A673 (cell line): ENCODE measurements around the gene CLCNKB. TPM values are rescaled to one million over a fixed set of nuclear protein-coding genes. Genes with fewer than 3 reads are reported as not detected.

Source experiments
- BruUV-seq: library from RNA; stranded (reverse); fragments of 400-500 nt; replicated peaks from 2 replicates; lab custom pipeline; 2021; lab: Mats Ljungman, UMichigan
- CTCF ChIA-PET: fragments of 300-600 bp; sonication (Branson Sonifier 250); formaldehyde crosslinking; loops from one replicate; lab custom pipeline; 2022; ENCODE audit warnings: antibody characterized with exemption; lab: Charles Lee
- POLR2A ChIA-PET: fragments of 300-600 bp; sonication (Branson Sonifier 250); formaldehyde crosslinking; loops from one replicate; lab custom pipeline; 2022; ENCODE audit warnings: antibody characterized with exemption; ENCODE audit not compliant: low non-redundant PET; lab: Charles Lee
- DNase-seq: peaks from one replicate; pipeline ENCODE4 v3.0.0-alpha.2; 2015; ENCODE audit warnings: low spot score
- H3K27ac ChIP-seq: fragments of 200-600 bp; sonication (generic); 2 replicates; pipeline ENCODE4 v1.5.1; 2016; ENCODE audit warnings: mixed run types, low read depth, mild to moderate bottlenecking, mixed read lengths, antibody characterized with exemption, low read length; ENCODE audit not compliant: poor library complexity, severe bottlenecking
- H3K27me3 ChIP-seq: fragments of 200-600 bp; sonication (generic); replicated peaks from 2 replicates; pipeline ENCODE4 v1.6.1; 2017; ENCODE audit warnings: mixed run types, low read depth, mild to moderate bottlenecking, mixed read lengths, antibody characterized with exemption, low read length; ENCODE audit not compliant: insufficient read depth, poor library complexity
- H3K36me3 ChIP-seq: fragments of 200-600 bp; sonication (generic); 2 replicates; pipeline ENCODE4 v1.6.1; 2016; ENCODE audit warnings: mixed run types, mild to moderate bottlenecking, mixed read lengths, antibody characterized with exemption, low read length; ENCODE audit not compliant: insufficient read depth, poor library complexity, severe bottlenecking
- H3K4me1 ChIP-seq: fragments of 200-600 bp; sonication (generic); 2 replicates; pipeline ENCODE4 v1.6.1; 2017; ENCODE audit warnings: mixed run types, mild to moderate bottlenecking, mixed read lengths, antibody characterized with exemption, low read length; ENCODE audit not compliant: insufficient read depth, poor library complexity, severe bottlenecking
- H3K4me3 ChIP-seq: fragments of 200-600 bp; sonication (generic); 2 replicates; pipeline ENCODE4 v1.5.1; 2016; ENCODE audit warnings: low read depth, mixed run types, mild to moderate bottlenecking, mixed read lengths, low read length; ENCODE audit not compliant: poor library complexity, severe bottlenecking
- H3K9me3 ChIP-seq: fragments of 200-600 bp; sonication (generic); 2 replicates; pipeline ENCODE4 v1.6.1; 2016; ENCODE audit warnings: mixed run types, low read depth, mild to moderate bottlenecking, mixed read lengths, antibody characterized with exemption, low read length; ENCODE audit not compliant: poor library complexity, severe bottlenecking
- EZH2 ChIP-seq: fragments of 200-600 bp; sonication (generic); IDR thresholded peaks from 2 replicates; pipeline ENCODE4 v1.6.1; 2017; ENCODE audit warnings: borderline replicate concordance, low read depth, mild to moderate bottlenecking, mixed read lengths, antibody characterized with exemption, low read length; ENCODE audit not compliant: poor library complexity, severe bottlenecking
- intact Hi-C: fragments of 100-400 bp; cut with micrococcal nuclease; formaldehyde crosslinking; loops from one replicate; pipeline ENCODE4 v1.10.0; 2022; ENCODE audit not compliant: unreplicated experiment
- total RNA-seq: library from RNA; stranded (reverse); gene quantifications from 2 replicates; pipeline ENCODE4 v1.2.3, GENCODE V29; 2021
- TF ChIP-seq, protein P1 (sequence below): fragments of 300-800, 200-600 bp; sonication (generic); conservative IDR thresholded peaks from 2 replicates; pipeline ENCODE4 v1.5.1; 2017; ENCODE audit warnings: low read depth, mild to moderate bottlenecking, antibody characterized with exemption, low read length, moderate library complexity, mixed read lengths

Gene CLCNKB
- total RNA-seq, 1 experiment from 2014 or later: 0.13 TPM

DNA sequence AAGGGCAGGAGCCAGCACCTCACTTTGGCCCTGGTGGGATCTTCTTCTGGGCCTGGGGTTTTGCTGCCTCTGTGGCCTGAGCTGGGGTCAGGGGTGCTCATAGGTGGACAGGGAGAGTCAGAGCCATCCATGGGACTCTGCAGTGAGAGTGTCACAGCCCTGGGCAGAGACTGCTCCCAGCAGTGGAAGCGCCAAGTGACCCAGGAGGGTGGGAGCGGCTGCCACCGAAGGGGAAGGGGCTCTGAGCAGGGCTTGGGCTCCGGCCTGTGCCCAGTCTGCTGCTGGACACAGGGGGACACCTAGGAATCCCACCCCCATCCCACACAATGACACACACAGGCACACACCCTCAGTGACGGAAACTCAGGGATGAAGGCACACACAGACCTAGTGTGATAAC lies 368 bp downstream of the CLCNKB start:
- no peaks in the 10 kb centered on the region for H3K4me1 ChIP-seq
- CTCF ChIA-PET: no interaction called here
- intact Hi-C loops: no loop called here
- no peak for TF ChIP-seq EZH2
- TF ChIP-seq, protein P1, sequence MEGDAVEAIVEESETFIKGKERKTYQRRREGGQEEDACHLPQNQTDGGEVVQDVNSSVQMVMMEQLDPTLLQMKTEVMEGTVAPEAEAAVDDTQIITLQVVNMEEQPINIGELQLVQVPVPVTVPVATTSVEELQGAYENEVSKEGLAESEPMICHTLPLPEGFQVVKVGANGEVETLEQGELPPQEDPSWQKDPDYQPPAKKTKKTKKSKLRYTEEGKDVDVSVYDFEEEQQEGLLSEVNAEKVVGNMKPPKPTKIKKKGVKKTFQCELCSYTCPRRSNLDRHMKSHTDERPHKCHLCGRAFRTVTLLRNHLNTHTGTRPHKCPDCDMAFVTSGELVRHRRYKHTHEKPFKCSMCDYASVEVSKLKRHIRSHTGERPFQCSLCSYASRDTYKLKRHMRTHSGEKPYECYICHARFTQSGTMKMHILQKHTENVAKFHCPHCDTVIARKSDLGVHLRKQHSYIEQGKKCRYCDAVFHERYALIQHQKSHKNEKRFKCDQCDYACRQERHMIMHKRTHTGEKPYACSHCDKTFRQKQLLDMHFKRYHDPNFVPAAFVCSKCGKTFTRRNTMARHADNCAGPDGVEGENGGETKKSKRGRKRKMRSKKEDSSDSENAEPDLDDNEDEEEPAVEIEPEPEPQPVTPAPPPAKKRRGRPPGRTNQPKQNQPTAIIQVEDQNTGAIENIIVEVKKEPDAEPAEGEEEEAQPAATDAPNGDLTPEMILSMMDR: no peak
- POLR2A ChIA-PET: no interaction called here
- BruUV-seq: no TSS peak
- no peak overlapping the region for H3K27ac ChIP-seq
- no peaks in the 10 kb centered on the region for H3K27me3 ChIP-seq
- no peaks in the 10 kb centered on the region for H3K9me3 ChIP-seq
- no peak overlapping the region for H3K4me3 ChIP-seq
- H3K36me3 ChIP-seq: no peaks in the 10 kb centered on the region
- no peak for DNase-seq

DNA sequence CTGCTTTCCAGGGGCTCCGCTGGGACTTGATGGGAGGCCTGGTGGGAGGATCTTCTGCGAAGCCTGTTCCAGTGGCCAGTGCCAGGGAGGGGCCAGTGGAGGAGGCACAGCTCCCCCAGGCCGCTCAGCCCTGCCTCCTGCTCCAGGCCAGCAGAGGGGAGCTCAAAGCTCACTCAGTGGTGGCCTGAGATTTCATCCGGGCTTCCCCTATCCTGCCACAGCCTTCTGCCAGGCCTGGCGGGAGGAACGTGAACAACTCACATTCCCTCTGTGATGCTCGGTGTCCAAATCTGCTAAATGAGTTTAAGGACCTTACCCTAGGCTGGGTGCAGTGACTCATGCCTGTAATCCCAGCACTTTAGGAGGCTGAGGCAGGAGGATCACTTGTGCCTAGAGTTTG lies 3.3 kb downstream of the CLCNKB start:
- Histone ChIP-seq H3K27me3 (no peaks in the 10 kb centered on the region), H3K4me3 (no peak overlapping the region), H3K27ac (no peak overlapping the region), H3K9me3 (no peaks in the 10 kb centered on the region), H3K4me1 (no peaks in the 10 kb centered on the region), H3K36me3 (no peaks in the 10 kb centered on the region)
- CTCF ChIA-PET: no interaction called here
- POLR2A ChIA-PET: no interaction called here
- TF ChIP-seq EZH2: no peak
- TF ChIP-seq, protein P1: no peak
- intact Hi-C loops: no loop called here
- DNase-seq: no peak
- BruUV-seq: no TSS peak

DNA sequence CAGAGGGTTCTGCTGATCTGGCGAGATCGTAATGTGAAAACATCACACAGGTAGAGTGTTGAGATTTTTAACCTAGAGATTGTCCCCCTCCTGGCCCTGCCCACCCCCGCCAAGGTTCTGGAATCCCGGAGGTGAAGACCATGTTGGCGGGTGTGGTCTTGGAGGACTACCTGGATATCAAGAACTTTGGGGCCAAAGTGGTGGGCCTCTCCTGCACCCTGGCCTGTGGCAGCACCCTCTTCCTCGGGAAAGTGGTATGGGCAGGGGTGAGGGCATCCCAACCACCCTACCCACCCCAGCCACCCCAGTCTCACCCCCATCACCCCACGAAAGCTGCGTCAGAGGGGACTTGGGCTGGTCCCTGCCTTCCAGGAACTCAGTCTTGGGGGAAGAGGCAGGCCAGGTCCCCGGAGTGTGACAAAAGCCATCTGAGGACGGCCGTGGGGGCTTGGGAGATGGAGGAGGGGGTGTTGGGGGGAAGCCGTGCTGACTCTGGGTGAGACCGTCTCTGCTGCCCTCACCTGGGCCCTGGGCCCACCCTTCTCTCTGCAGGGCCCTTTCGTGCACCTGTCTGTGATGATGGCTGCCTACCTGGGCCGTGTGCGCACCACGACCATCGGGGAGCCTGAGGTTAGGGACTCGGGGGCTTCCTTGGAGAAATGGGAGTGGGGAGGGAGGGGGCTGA lies 4.4 kb downstream of the CLCNKB start:
- H3K9me3 ChIP-seq: no peaks in the 10 kb centered on the region
- no peak overlapping the region for H3K27ac ChIP-seq
- CTCF ChIA-PET: no interaction called here
- no peaks in the 10 kb centered on the region for H3K4me1 ChIP-seq
- intact Hi-C loops: no loop called here
- no TSS peak for BruUV-seq
- H3K4me3 ChIP-seq: peak overlapping the region; percentile 45
- H3K36me3 ChIP-seq: no peaks in the 10 kb centered on the region
- POLR2A ChIA-PET: interaction anchor here (0.6 kb wide), 1 partner anchor 137 kb away, joined by 3 read pairs; no protein-coding TSS in a partner anchor
- DNase-seq: no peak
- H3K27me3 ChIP-seq: no peaks in the 10 kb centered on the region
- TF ChIP-seq, protein P1: no peak
- TF ChIP-seq EZH2: no peak
